Dendritic cell treated with granulocyte-macrophage colony-stimulating factor and Interleukin-4, amounts not matched to agents 40 ng/mL and 50 ng/mL, for 4 days (primary cell): ENCODE data around the gene JUN.

Source experiments
- H3K27ac Mint-ChIP-seq: one replicate; pipeline ENCODE4 v1.8.0; 2022; ENCODE audit warnings: mild to moderate bottlenecking, mixed read lengths
- H3K27me3 Mint-ChIP-seq: one replicate; pipeline ENCODE4 v1.8.0; 2022; ENCODE audit warnings: mild to moderate bottlenecking, mixed read lengths
- H3K36me3 Mint-ChIP-seq: one replicate; pipeline ENCODE4 v1.8.0; 2022; ENCODE audit warnings: low read depth, mixed read lengths
- H3K4me1 Mint-ChIP-seq: one replicate; pipeline ENCODE4 v1.8.0; 2022; ENCODE audit warnings: low read depth, mixed read lengths
- H3K4me3 Mint-ChIP-seq: one replicate; pipeline ENCODE4 v1.8.0; 2022; ENCODE audit warnings: mild to moderate bottlenecking, moderate library complexity, mixed read lengths
- H3K9me3 Mint-ChIP-seq: one replicate; pipeline ENCODE4 v1.8.0; 2022; ENCODE audit warnings: mixed read lengths
- intact Hi-C: fragments of 100-400 bp; cut with micrococcal nuclease; formaldehyde crosslinking; loops from one replicate; pipeline ENCODE4 v1.15.0; 2022

The JUN gene

DNA sequence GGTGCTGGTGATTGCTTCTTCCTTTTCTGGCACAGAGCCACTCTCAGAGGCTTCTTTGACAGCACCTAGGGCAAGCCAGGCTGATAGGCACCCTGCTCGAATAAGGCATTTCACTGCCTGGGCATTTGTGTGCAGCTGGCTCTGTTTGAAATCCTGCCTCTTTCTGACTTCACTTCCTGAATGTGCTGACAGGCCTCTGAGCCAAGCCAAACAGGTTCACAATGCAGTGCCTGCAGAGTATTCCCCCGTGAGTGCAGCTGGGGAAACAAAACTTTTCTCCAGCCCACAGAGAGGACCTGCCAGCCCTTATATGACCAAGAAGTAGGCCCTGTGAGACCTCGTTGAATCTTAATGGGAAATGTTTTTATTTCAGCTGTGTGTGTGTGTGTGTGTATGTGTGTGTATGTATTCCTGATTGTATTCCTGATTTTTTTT lies 10.4 kb downstream of the JUN start:
- Mint-ChIP-seq H3K27me3 (peaks cover 2% of the 10 kb centered on the region), H3K9me3 (no peaks in the 10 kb centered on the region), H3K36me3 (no peaks in the 10 kb centered on the region), H3K4me1 (peaks cover 27% of the 10 kb centered on the region), H3K27ac (peak overlapping the region; percentile 80), H3K4me3 (no peak overlapping the region)
- intact Hi-C loops = no loop called here

DNA sequence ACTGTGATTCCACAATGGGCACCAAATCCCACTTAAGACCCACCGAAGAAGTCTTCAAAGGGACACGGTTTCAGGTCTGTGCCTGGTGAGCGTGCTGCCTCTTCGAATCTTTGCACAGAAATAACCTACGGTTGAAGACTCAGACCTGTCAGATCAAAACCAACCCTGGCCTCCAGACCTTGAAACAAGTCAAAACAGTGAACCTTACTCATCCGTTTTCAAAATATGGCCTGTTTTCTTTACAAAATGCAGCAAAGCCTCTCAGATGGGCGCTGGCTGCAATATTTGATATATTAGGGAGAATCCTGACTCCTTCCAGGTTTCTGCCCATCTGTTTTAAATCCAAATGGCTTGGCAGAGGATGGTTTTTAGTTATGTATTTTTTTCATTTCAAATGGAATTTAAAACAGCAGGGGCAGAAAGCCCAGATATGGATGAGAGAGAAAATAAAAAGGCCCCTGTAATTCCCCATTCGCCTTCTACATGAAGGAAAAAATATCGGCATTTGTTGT lies 14.0 kb downstream of the JUN start:
- Mint-ChIP-seq H3K9me3 (no peaks in the 10 kb centered on the region), H3K4me3 (no peak overlapping the region)
- intact Hi-C loops = loop anchor here (2.0 kb wide), 1 partner anchor 29 kb away; no protein-coding TSS in a partner anchor

DNA sequence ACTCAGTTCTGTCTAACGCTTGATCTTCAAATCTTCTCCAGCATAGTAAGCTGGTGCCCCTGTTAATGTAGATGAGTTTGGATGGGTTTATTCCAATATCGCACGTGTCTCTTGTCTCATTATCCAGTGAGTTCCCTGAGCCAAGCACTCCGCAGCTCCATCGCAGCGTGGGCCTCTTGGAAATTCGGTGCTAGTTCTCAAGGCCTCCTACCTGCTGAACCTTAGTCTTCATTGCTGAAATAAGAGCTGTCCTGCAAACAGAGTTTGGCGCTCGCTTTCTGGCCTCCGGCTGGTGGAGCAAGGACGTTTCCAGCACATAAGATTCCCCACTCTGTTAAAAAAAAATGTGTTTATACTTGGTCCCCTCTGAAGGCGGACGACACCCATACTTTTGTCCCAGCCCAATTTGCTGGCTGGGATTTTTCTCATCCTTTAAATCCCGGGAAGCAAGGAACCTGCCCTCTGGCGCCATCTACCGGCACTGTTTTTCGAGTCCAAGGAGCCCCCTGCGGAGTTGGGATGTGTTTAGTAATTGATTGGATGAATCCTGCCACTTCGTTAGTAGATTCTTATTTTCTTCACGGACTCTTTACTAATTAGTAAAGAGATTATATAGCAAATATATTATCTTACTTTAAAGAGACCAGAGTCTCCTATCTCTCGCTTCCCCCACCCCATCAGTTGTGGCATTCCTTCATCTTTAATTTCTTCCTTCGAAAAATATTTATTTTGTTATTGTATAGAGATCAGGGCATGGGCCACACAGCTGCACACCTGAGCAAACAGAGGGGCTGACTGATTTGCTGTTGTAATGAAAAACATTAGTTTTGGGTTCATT lies 14.7 kb downstream of the JUN start:
- no peak overlapping the region for H3K27ac Mint-ChIP-seq
- intact Hi-C loops = loop anchor here (2.0 kb wide), 1 partner anchor 28 kb away; no protein-coding TSS in a partner anchor
- H3K9me3 Mint-ChIP-seq = no peaks in the 10 kb centered on the region
- peaks cover 2% of the 10 kb centered on the region for H3K27me3 Mint-ChIP-seq
- peaks cover 26% of the 10 kb centered on the region for H3K4me1 Mint-ChIP-seq
- no peak overlapping the region for H3K4me3 Mint-ChIP-seq
- H3K36me3 Mint-ChIP-seq = no peaks in the 10 kb centered on the region

More for the DNA sequence above, 14.0 kb downstream of the JUN start:
- H3K4me1 Mint-ChIP-seq = peaks cover 33% of the 10 kb centered on the region
- no peak overlapping the region for H3K27ac Mint-ChIP-seq
- no peaks in the 10 kb centered on the region for H3K36me3 Mint-ChIP-seq
- peaks cover 2% of the 10 kb centered on the region for H3K27me3 Mint-ChIP-seq

DNA sequence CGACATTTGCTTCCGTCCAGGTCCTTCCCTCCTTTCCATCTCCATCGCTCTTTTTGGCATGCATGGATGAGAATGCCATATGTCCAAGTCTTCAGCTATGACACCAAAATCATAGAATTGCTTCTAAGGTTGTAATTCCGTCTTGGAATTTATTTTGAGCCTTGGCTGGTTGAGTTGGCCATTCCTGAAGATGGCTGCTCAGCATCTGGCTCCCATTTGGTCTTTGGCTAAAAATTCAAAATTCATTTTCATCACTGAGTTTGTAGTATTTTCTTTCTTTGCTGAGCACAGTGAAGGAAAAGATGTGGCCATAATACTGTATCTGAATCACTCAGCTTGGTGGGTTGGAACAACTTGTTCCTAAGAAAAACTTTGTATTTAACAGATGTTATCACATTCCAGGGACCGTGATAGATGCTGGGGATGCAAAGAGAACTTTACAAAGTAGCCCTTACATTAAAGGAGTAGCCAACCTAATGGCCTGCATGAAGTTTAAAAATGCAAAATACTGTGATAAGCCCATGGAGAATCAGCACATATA lies 15.6 kb downstream of the JUN start:
- Mint-ChIP-seq H3K4me3 (no peak overlapping the region), H3K9me3 (no peaks in the 10 kb centered on the region)
- intact Hi-C loops = loop anchor here (2.0 kb wide), 1 partner anchor 27 kb away; no protein-coding TSS in a partner anchor

DNA sequence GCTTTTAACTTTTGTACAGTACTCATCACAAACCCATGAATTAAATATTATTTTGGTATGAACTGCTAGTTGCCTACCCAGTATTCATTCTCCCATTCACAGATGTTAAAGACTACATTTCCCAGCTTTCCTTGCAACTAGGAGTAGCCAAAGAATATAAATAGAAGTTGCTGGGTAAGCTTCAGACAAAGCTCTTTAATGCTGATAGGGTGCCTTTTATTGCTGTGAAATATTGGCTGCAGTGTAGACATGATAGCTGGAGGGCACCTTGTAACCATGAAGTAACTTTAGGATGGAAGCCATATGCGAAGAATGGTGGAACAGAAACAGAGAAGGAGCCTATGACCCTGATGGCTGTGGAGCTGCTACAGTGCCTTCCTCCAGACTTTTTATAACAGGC lies 16.7 kb downstream of the JUN start:
- no peaks in the 10 kb centered on the region for H3K36me3 Mint-ChIP-seq
- H3K27ac Mint-ChIP-seq = no peak overlapping the region
- no peaks in the 10 kb centered on the region for H3K9me3 Mint-ChIP-seq
- H3K4me3 Mint-ChIP-seq = no peak overlapping the region
- peaks cover 6% of the 10 kb centered on the region for H3K4me1 Mint-ChIP-seq
- intact Hi-C loops = no loop called here
- H3K27me3 Mint-ChIP-seq = peaks cover 2% of the 10 kb centered on the region

More for the DNA sequence above, 15.6 kb downstream of the JUN start:
- peaks cover 2% of the 10 kb centered on the region for H3K27me3 Mint-ChIP-seq
- no peak overlapping the region for H3K27ac Mint-ChIP-seq
- no peaks in the 10 kb centered on the region for H3K36me3 Mint-ChIP-seq
- peaks cover 17% of the 10 kb centered on the region for H3K4me1 Mint-ChIP-seq

DNA sequence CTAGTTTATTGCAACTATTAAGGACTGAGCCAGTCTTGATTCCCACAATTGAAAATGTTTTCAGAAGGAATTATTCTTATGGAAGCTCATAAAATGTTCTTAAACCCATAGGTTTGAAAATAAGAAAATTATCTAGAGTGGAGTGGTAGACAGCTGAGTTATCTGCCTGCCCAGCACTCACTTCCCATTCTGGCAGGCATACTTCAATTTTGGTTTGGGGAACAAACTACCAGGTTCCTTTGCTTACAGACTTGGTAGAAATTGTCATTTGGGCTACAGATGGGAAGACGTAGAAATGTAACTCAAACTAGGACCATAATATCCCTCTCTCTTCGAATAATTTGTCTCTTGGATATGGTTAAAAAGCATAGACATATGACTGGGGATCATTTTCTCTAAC lies 18.4 kb downstream of the JUN start:
- Mint-ChIP-seq H3K4me3 (no peak overlapping the region), H3K9me3 (no peaks in the 10 kb centered on the region), H3K27me3 (peaks cover 2% of the 10 kb centered on the region), H3K4me1 (peaks cover 6% of the 10 kb centered on the region), H3K36me3 (no peaks in the 10 kb centered on the region), H3K27ac (no peak overlapping the region)
- intact Hi-C loops = no loop called here

DNA sequence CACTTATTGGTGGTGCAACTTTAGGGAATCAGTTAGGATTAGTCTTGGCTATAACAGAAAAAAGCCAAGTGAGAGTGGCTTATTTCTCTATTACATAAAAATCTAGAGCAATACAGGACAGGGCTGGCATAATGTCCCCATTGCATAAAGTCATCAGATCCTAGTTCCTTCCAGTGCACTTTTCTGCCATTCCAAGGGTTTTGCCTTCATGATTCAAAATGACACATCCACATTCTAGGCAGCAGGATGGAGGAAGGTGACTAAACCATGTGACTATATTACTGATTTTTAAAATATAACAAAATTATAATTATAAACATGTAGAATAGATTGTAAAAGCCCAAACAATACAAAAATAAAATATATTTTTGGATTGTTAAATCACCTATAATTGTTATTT lies 18.8 kb downstream of the JUN start:
- no peaks in the 10 kb centered on the region for H3K9me3 Mint-ChIP-seq
- H3K4me1 Mint-ChIP-seq = peaks cover 6% of the 10 kb centered on the region
- H3K36me3 Mint-ChIP-seq = no peaks in the 10 kb centered on the region
- no peak overlapping the region for H3K4me3 Mint-ChIP-seq
- intact Hi-C loops = no loop called here
- no peak overlapping the region for H3K27ac Mint-ChIP-seq
- H3K27me3 Mint-ChIP-seq = peaks cover 2% of the 10 kb centered on the region

DNA sequence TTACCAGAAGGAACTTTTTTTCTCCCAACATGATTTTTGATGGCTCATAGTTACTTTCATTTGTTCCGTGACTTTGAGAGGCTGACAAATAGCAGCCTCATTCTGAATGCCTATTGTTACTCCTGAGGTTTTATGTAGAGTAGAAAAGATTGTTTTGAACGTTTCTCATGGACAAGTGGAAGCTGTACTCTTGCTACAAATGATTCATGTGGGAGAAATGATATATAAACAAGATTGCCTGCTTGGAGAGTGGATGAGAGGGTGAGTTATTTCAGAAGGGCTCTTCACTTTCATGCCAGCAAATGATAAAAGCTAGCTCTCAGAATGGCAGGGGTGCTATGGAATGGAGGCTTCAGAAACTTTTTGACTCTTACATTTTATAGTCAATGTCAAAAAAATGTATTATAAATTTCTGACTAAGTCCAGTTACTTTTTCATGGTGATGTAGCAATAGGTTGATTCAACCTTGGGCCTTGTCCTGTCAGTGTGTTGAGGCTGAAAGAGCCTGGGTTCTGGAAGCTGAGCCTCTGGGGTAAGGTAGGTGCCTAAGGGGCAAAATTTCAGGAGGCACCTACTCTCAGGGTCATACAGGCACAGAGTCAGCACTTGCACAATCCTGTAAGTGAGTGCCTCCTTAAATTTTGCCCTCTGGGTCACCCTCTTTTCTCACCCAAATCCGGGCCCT lies 19.4 kb downstream of the JUN start:
- H3K4me1 Mint-ChIP-seq = peaks cover 6% of the 10 kb centered on the region
- intact Hi-C loops = no loop called here
- H3K27me3 Mint-ChIP-seq = peaks cover 2% of the 10 kb centered on the region
- H3K36me3 Mint-ChIP-seq = no peaks in the 10 kb centered on the region
- no peaks in the 10 kb centered on the region for H3K9me3 Mint-ChIP-seq
- H3K4me3 Mint-ChIP-seq = no peak overlapping the region
- no peak overlapping the region for H3K27ac Mint-ChIP-seq

DNA sequence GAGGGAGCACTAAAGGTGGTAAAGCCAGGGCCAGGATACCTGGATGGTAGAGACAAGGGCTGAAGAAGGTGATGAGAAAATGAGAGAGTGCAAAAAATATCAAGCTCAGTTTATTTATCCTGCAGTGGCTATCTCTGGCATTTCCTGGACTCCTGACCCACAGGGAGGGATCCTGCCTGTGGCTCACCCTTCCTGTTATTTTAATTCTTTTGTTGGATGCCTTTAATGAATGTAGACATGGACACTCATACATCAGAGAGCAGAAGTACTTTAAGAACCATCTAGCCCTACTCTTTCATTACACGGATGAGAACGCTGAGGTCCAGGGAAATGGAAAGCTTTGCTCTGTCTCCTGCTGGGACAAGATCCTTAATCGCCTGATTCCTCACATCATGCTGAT lies 20.6 kb downstream of the JUN start:
- intact Hi-C loops = no loop called here
- Mint-ChIP-seq H3K27me3 (peaks cover 2% of the 10 kb centered on the region), H3K4me1 (peaks cover 6% of the 10 kb centered on the region), H3K36me3 (no peaks in the 10 kb centered on the region), H3K27ac (no peak overlapping the region), H3K4me3 (no peak overlapping the region), H3K9me3 (no peaks in the 10 kb centered on the region)

DNA sequence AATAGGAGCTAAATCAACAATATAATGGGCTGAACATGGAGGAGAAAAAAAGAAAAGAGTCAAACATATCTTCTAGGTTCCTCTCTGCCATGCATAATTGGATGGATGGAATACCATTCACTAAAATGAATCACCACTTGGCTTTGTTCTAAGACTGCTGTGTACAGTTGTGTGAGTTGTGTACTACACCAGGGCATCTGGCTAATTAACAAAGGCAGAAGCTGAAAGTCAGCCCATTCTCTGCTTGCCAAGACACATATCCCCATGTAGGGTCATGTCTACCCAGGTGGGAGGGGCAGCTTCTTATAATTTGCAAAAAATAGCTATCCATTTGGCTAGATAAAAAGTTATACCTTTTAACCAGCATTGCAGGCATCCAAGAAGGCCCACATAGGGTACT lies 21.0 kb downstream of the JUN start:
- intact Hi-C loops = no loop called here
- Mint-ChIP-seq H3K9me3 (no peaks in the 10 kb centered on the region), H3K4me3 (no peak overlapping the region), H3K36me3 (no peaks in the 10 kb centered on the region), H3K4me1 (peaks cover 6% of the 10 kb centered on the region), H3K27me3 (peaks cover 2% of the 10 kb centered on the region), H3K27ac (no peak overlapping the region)

DNA sequence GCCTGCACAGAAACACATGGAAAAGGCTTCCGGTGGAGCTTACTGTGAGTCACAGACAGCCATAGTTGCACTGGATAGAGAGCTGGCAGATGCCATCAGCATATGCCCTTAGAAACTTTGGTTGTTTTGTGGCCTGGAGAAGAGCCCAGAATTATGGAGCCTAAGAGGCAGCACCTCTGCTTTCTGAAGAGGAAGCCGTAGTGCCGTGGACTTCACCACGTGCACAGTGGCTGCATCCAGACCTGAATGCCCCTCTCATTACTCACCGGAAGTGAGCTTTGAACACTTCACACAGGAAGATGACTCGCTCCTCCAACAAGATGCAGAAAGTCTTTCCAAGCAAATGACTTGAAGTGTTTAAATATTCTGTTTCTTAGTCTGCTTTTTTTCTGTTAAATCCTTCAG lies 28.4 kb downstream of the JUN start:
- no peak overlapping the region for H3K27ac Mint-ChIP-seq
- no peak overlapping the region for H3K4me3 Mint-ChIP-seq
- H3K36me3 Mint-ChIP-seq = no peaks in the 10 kb centered on the region
- H3K9me3 Mint-ChIP-seq = no peaks in the 10 kb centered on the region
- intact Hi-C loops = no loop called here
- peaks cover 23% of the 10 kb centered on the region for H3K4me1 Mint-ChIP-seq
- no peaks in the 10 kb centered on the region for H3K27me3 Mint-ChIP-seq

DNA sequence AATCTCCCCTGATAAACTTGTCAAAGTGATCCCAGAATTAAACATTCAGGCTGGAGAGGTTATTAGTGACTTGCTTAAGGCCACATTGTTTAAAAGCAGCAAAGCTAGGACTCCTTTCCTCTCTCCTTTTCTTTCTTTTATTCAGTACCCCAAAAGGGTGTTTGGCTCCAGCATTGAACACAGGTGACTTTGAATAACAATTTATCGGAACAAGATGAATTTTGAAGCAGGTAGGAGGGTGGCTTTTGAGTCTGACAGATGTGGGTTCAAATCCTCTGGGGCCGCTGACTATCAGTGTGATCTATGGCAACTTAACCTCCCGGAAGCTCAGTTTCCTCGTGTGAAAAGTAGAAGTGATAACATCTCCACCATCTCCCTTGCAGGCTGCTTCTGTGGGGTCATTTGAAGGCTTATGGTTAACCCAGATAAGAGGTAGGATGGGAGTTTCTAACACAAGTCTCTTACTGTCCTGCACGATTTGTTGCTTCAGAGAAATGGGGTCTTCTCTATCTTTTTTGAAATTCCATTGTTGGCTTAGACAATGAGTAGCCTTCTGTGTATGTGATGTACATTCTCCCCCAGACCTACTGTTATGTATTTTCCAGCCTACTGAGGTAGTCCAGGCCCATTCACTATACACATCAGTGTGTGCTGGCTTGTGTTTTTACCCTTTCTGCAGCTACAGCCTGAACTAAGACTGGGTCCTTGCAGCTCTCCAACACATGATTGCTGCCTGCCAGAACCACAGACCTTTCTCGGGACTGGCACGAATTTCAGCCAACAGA lies 29.0 kb downstream of the JUN start:
- peaks cover 24% of the 10 kb centered on the region for H3K4me1 Mint-ChIP-seq
- intact Hi-C loops = no loop called here

DNA sequence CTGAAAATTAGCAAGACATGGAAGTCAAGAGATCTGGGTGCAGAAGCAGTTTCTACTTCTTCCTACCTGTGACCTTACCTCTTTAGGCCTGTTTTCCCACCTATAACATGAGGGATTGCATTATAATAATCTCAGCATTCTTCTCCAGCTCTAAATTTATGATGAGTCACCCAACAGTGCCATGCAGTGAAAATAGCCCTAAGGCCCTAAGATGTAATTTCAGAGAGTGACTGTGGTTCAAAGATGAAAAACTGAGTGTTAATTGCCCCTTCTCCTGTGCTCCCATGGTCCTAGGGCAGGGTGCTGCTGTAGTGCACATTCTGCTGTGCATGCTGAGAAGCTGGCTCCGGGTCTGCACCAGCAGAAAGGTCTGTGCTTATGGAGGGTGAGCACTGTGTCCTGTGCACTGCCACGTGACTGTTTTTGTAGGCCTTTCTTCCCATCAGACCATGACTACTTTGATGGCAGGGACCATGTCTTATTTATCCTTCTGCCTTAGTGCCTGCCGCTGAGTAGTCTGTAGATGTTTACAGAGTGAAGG lies 29.7 kb downstream of the JUN start:
- H3K9me3 Mint-ChIP-seq = no peaks in the 10 kb centered on the region
- peaks cover 28% of the 10 kb centered on the region for H3K4me1 Mint-ChIP-seq
- no peaks in the 10 kb centered on the region for H3K36me3 Mint-ChIP-seq
- H3K4me3 Mint-ChIP-seq = no peak overlapping the region
- no peak overlapping the region for H3K27ac Mint-ChIP-seq
- no peaks in the 10 kb centered on the region for H3K27me3 Mint-ChIP-seq
- intact Hi-C loops = no loop called here

More for the DNA sequence above, 29.0 kb downstream of the JUN start:
- no peak overlapping the region for H3K4me3 Mint-ChIP-seq
- H3K9me3 Mint-ChIP-seq = no peaks in the 10 kb centered on the region
- no peak overlapping the region for H3K27ac Mint-ChIP-seq
- H3K36me3 Mint-ChIP-seq = no peaks in the 10 kb centered on the region
- no peaks in the 10 kb centered on the region for H3K27me3 Mint-ChIP-seq
